RWPE1 (cell line): Measurements from ENCODE around the gene MAMDC4.

Source experiments
- CTCF ChIA-PET: fragments of 350-600 bp; sonication (Branson Sonifier 250); formaldehyde crosslinking; extraction: SDS; loops from one replicate; lab custom pipeline; 2021; lab: Yijun Ruan, JAX
- POLR2A ChIA-PET: fragments of 400-600 bp; formaldehyde crosslinking; extraction: SDS; loops from one replicate; lab custom pipeline; 2020; ENCODE audit warnings: antibody characterized with exemption; ENCODE audit not compliant: low non-redundant PET; lab: Yijun Ruan, JAX
- DNase-seq: peaks from one replicate; pipeline ENCODE4 v3.0.0; 2012; ENCODE audit warnings: low spot score
- H3K27ac ChIP-seq: fragments of 450-650 bp; 2 replicates; pipeline ENCODE4 v1.5.1; 2017
- CTCF ChIP-seq: fragments of 450-650 bp; conservative IDR thresholded peaks from 2 replicates; pipeline ENCODE4 v1.5.1; 2017; ENCODE audit warnings: low read depth, mild to moderate bottlenecking

The MAMDC4 gene

GRCh38 chr9:136846376-136847087 is 5.6 kb upstream of the MAMDC4 start:
- ChIA-PET POLR2A (interaction anchor here (0.7 kb wide), 1 partner anchor 32 kb away, joined by 3 read pairs; no protein-coding TSS in a partner anchor), CTCF (interaction anchor here (2.0 kb wide), 1 partner anchor 189 kb away, joined by 9 read pairs; no protein-coding TSS in a partner anchor)
- no peak for DNase-seq
- peak overlapping the region; percentile 98 for H3K27ac ChIP-seq
- no peak for TF ChIP-seq CTCF

- H3K27ac ChIP-seq: peak overlapping the region; percentile 98
- ChIA-PET CTCF (interaction anchor here (0.7 to 2.0 kb wide), 3 partner anchors 35 to 188 kb away, joined by 4 to 9 read pairs (median 5); no protein-coding TSS in a partner anchor), POLR2A (interaction anchor here (0.6 to 0.7 kb wide), 2 partner anchors 31 to 50 kb away, joined by 3 to 4 read pairs; no protein-coding TSS in a partner anchor)
- TF ChIP-seq CTCF: no peak
- peak; percentile 89 for DNase-seq
Measured at GRCh38 chr9:136847088-136847825, 4.9 kb upstream of the MAMDC4 start.

- CTCF ChIA-PET: interaction anchor here (0.7 to 2.0 kb wide), 4 partner anchors 18 to 187 kb away, joined by 3 to 9 read pairs (median 4); partner anchors contain the start of gene EDF1
- DNase-seq: peak; percentile 83
Measured at GRCh38 chr9:136847826-136848392, 4.2 kb upstream of the MAMDC4 start.

GRCh38 chr9:136848393-136849037 is 3.6 kb upstream of the MAMDC4 start:
- peak; percentile 69 for DNase-seq
- peak overlapping the region; percentile 98 for H3K27ac ChIP-seq
- ChIA-PET POLR2A (interaction anchor here (0.6 to 1.0 kb wide), 2 partner anchors 13 to 30 kb away, joined by 4 read pairs; no protein-coding TSS in a partner anchor), CTCF (interaction anchor here (0.8 to 2.0 kb wide), 3 partner anchors 18 to 187 kb away, joined by 3 to 9 read pairs (median 5); partner anchors contain the start of gene EDF1)
- no peak for TF ChIP-seq CTCF

More at GRCh38 chr9:136847826-136848392, 4.2 kb upstream of the MAMDC4 start:
- H3K27ac ChIP-seq: peak overlapping the region; percentile 98
- TF ChIP-seq CTCF: no peak
- POLR2A ChIA-PET: interaction anchor here (0.6 to 1.0 kb wide), 2 partner anchors 13 to 49 kb away, joined by 4 read pairs; no protein-coding TSS in a partner anchor

GRCh38 chr9:136849038-136849959 is 2.8 kb upstream of the MAMDC4 start, which contains the start of gene PHPT1:
Gene PHPT1, plus strand, starts transcription at chr9:136849409. Its CDS starts 22 bp downstream, at chr9:136849431.
- DNase-seq: peak; percentile 100
- ChIA-PET CTCF (interaction anchor here (1.0 kb wide), 2 partner anchors 17 to 180 kb away, joined by 3 read pairs; partner anchors contain the start of gene EDF1), POLR2A (interaction anchor here (0.6 to 1.0 kb wide), 2 partner anchors 12 to 29 kb away, joined by 4 read pairs; no protein-coding TSS in a partner anchor)
- H3K27ac ChIP-seq: peak within 1 kb of the TSS; percentile 98
- no peak for TF ChIP-seq CTCF
